WTC11 (cell line): ENCODE data around the gene EIF4G1.

Source experiments
- GABPB1 ChIP-seq: sonication (generic); formaldehyde crosslinking; IDR thresholded peaks from 2 replicates; pipeline ENCODE4 v1.8.1; 2023; ENCODE audit warnings: mild to moderate bottlenecking, missing genetic modification reagents
- HMGA2 ChIP-seq: fragments of 250-450 bp; sonication (Bioruptor Pico); IDR thresholded peaks from 2 replicates; pipeline ENCODE4 v1.4.0; 2021; ENCODE audit warnings: mild to moderate bottlenecking, moderate library complexity
- NFYB ChIP-seq: sonication (generic); formaldehyde crosslinking; conservative IDR thresholded peaks from 2 replicates; pipeline ENCODE4 v1.8.0; 2022; ENCODE audit warnings: low read depth, missing genetic modification reagents
- SMAD3 ChIP-seq: sonication (generic); formaldehyde crosslinking; IDR thresholded peaks from 2 replicates; pipeline ENCODE4 v1.8.0; 2022; ENCODE audit warnings: missing genetic modification reagents, mild to moderate bottlenecking, borderline replicate concordance
- ZNF317 ChIP-seq: sonication (generic); formaldehyde crosslinking; IDR thresholded peaks from 2 replicates; pipeline ENCODE4 v1.8.1; 2023; ENCODE audit warnings: low read depth, mild to moderate bottlenecking, moderate library complexity, missing genetic modification reagents, borderline replicate concordance
- TF ChIP-seq, protein P1 (sequence below): sonication (generic); formaldehyde crosslinking; IDR thresholded peaks from 2 replicates; pipeline ENCODE4 v1.8.1; 2022; ENCODE audit warnings: low read depth, missing genetic modification reagents, borderline replicate concordance
- TF ChIP-seq, protein P2 (sequence below): fragments of 200-600 bp; IDR thresholded peaks from 2 replicates; pipeline ENCODE4 v1.8.0; 2022; ENCODE audit warnings: antibody characterized with exemption
- TF ChIP-seq, protein P3 (sequence below): sonication (generic); formaldehyde crosslinking; IDR thresholded peaks from 2 replicates; pipeline ENCODE4 v1.8.1; 2023; ENCODE audit warnings: mild to moderate bottlenecking, missing genetic modification reagents
- TF ChIP-seq, protein P4 (sequence below): sonication (generic); formaldehyde crosslinking; IDR thresholded peaks from 2 replicates; pipeline ENCODE4 v1.8.0; 2022; ENCODE audit warnings: mild to moderate bottlenecking, missing genetic modification reagents
- TF ChIP-seq, protein P5 (sequence below): sonication (generic); formaldehyde crosslinking; IDR thresholded peaks from 2 replicates; pipeline ENCODE4 v1.8.1; 2022; ENCODE audit warnings: mild to moderate bottlenecking, missing genetic modification reagents, moderate library complexity, borderline replicate concordance
- TF ChIP-seq, protein P6 (sequence below): sonication (generic); formaldehyde crosslinking; IDR thresholded peaks from 2 replicates; pipeline ENCODE4 v1.8.0; 2022; ENCODE audit warnings: mild to moderate bottlenecking, missing genetic modification reagents
- TF ChIP-seq, protein P7 (sequence below): sonication (generic); formaldehyde crosslinking; IDR thresholded peaks from 2 replicates; pipeline ENCODE4 v1.8.0; 2022; ENCODE audit warnings: mild to moderate bottlenecking, missing genetic modification reagents
- TF ChIP-seq, protein P8 (sequence below): sonication (generic); formaldehyde crosslinking; IDR thresholded peaks from 2 replicates; pipeline ENCODE4 v1.8.1; 2023; ENCODE audit warnings: mild to moderate bottlenecking, missing genetic modification reagents

DNA sequence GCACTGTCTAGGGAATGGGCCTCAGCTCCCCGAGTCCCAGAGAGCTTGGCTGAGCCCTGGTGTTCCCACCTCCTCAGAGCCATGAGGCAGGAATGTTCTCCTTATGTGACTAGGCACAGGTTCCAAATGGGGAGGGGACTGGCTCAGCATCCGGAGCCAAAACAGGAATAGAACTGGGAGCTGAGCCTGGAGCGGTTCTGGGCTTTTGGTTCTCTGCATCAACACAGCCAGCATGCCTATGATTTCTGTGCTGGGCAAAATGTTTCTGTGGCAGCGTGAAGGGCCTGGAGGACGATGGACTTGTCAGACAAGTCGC lies 23.0 kb downstream of the EIF4G1 start, which contains the start of gene FAM131A:
- TF ChIP-seq, protein P1, sequence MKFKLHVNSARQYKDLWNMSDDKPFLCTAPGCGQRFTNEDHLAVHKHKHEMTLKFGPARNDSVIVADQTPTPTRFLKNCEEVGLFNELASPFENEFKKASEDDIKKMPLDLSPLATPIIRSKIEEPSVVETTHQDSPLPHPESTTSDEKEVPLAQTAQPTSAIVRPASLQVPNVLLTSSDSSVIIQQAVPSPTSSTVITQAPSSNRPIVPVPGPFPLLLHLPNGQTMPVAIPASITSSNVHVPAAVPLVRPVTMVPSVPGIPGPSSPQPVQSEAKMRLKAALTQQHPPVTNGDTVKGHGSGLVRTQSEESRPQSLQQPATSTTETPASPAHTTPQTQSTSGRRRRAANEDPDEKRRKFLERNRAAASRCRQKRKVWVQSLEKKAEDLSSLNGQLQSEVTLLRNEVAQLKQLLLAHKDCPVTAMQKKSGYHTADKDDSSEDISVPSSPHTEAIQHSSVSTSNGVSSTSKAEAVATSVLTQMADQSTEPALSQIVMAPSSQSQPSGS, result no peak
- TF ChIP-seq HMGA2 (no peak), NFYB (no peak), GABPB1 (CRISPR knock-in tag) (no peak), ZNF317 (CRISPR knock-in tag) (no peak), SMAD3 (CRISPR knock-in tag) (no peak)
- TF ChIP-seq, protein P2, sequence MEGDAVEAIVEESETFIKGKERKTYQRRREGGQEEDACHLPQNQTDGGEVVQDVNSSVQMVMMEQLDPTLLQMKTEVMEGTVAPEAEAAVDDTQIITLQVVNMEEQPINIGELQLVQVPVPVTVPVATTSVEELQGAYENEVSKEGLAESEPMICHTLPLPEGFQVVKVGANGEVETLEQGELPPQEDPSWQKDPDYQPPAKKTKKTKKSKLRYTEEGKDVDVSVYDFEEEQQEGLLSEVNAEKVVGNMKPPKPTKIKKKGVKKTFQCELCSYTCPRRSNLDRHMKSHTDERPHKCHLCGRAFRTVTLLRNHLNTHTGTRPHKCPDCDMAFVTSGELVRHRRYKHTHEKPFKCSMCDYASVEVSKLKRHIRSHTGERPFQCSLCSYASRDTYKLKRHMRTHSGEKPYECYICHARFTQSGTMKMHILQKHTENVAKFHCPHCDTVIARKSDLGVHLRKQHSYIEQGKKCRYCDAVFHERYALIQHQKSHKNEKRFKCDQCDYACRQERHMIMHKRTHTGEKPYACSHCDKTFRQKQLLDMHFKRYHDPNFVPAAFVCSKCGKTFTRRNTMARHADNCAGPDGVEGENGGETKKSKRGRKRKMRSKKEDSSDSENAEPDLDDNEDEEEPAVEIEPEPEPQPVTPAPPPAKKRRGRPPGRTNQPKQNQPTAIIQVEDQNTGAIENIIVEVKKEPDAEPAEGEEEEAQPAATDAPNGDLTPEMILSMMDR, result no peak
- TF ChIP-seq, protein P3, sequence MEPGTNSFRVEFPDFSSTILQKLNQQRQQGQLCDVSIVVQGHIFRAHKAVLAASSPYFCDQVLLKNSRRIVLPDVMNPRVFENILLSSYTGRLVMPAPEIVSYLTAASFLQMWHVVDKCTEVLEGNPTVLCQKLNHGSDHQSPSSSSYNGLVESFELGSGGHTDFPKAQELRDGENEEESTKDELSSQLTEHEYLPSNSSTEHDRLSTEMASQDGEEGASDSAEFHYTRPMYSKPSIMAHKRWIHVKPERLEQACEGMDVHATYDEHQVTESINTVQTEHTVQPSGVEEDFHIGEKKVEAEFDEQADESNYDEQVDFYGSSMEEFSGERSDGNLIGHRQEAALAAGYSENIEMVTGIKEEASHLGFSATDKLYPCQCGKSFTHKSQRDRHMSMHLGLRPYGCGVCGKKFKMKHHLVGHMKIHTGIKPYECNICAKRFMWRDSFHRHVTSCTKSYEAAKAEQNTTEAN (CRISPR knock-in tag), result no peak
- TF ChIP-seq, protein P4, sequence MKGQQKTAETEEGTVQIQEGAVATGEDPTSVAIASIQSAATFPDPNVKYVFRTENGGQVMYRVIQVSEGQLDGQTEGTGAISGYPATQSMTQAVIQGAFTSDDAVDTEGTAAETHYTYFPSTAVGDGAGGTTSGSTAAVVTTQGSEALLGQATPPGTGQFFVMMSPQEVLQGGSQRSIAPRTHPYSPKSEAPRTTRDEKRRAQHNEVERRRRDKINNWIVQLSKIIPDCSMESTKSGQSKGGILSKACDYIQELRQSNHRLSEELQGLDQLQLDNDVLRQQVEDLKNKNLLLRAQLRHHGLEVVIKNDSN (CRISPR knock-in tag), result no peak
- TF ChIP-seq, protein P5, sequence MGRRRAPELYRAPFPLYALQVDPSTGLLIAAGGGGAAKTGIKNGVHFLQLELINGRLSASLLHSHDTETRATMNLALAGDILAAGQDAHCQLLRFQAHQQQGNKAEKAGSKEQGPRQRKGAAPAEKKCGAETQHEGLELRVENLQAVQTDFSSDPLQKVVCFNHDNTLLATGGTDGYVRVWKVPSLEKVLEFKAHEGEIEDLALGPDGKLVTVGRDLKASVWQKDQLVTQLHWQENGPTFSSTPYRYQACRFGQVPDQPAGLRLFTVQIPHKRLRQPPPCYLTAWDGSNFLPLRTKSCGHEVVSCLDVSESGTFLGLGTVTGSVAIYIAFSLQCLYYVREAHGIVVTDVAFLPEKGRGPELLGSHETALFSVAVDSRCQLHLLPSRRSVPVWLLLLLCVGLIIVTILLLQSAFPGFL (CRISPR knock-in tag), result no peak
- TF ChIP-seq, protein P6, sequence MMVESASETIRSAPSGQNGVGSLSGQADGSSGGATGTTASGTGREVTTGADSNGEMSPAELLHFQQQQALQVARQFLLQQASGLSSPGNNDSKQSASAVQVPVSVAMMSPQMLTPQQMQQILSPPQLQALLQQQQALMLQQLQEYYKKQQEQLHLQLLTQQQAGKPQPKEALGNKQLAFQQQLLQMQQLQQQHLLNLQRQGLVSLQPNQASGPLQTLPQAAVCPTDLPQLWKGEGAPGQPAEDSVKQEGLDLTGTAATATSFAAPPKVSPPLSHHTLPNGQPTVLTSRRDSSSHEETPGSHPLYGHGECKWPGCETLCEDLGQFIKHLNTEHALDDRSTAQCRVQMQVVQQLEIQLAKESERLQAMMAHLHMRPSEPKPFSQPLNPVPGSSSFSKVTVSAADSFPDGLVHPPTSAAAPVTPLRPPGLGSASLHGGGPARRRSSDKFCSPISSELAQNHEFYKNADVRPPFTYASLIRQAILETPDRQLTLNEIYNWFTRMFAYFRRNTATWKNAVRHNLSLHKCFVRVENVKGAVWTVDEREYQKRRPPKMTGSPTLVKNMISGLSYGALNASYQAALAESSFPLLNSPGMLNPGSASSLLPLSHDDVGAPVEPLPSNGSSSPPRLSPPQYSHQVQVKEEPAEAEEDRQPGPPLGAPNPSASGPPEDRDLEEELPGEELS, result no peak
- TF ChIP-seq, protein P7, sequence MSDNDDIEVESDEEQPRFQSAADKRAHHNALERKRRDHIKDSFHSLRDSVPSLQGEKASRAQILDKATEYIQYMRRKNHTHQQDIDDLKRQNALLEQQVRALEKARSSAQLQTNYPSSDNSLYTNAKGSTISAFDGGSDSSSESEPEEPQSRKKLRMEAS (CRISPR knock-in tag), result no peak
- TF ChIP-seq, protein P8, sequence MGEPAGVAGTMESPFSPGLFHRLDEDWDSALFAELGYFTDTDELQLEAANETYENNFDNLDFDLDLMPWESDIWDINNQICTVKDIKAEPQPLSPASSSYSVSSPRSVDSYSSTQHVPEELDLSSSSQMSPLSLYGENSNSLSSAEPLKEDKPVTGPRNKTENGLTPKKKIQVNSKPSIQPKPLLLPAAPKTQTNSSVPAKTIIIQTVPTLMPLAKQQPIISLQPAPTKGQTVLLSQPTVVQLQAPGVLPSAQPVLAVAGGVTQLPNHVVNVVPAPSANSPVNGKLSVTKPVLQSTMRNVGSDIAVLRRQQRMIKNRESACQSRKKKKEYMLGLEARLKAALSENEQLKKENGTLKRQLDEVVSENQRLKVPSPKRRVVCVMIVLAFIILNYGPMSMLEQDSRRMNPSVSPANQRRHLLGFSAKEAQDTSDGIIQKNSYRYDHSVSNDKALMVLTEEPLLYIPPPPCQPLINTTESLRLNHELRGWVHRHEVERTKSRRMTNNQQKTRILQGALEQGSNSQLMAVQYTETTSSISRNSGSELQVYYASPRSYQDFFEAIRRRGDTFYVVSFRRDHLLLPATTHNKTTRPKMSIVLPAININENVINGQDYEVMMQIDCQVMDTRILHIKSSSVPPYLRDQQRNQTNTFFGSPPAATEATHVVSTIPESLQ, result no peak
